Activated T-cell treated with anti-CD3 and anti-CD28 coated beads for 24 hours (primary cell): Measurements from ENCODE around the gene ERG.

Experiments used
- DNase-seq: peaks from one replicate; pipeline ENCODE4 v3.0.0-alpha.2; 2020; ENCODE audit warnings: low read depth

ERG gene

GRCh38 chr21:38388647-38389353, 109.5 kb downstream of the ERG start:
- no peak for DNase-seq

GRCh38 chr21:38388203-38388602, 110.1 kb downstream of the ERG start:
- DNase-seq, result no peak

GRCh38 chr21:38386967-38387366, 111.3 kb downstream of the ERG start:
- DNase-seq, result no peak

GRCh38 chr21:38385427-38386175, 112.7 kb downstream of the ERG start:
- no peak for DNase-seq

GRCh38 chr21:38384675-38385426, 113.4 kb downstream of the ERG start:
- no peak for DNase-seq

- no peak for DNase-seq
Observed at GRCh38 chr21:38384238-38384560, 114.1 kb downstream of the ERG start.

- no peak for DNase-seq
Observed at GRCh38 chr21:38383411-38384237, 114.7 kb downstream of the ERG start.

GRCh38 chr21:38380481-38381137, 117.7 kb downstream of the ERG start:
- DNase-seq, result no peak

GRCh38 chr21:38379147-38379546, 119.1 kb downstream of the ERG start:
- no peak for DNase-seq

- DNase-seq, result no peak
Observed at GRCh38 chr21:38377165-38378088, 120.8 kb downstream of the ERG start.

GRCh38 chr21:38376693-38377092, 121.6 kb downstream of the ERG start:
- no peak for DNase-seq

GRCh38 chr21:38376235-38376634, 122.0 kb downstream of the ERG start:
- no peak for DNase-seq

GRCh38 chr21:38367646-38368045, 130.6 kb downstream of the ERG start:
- no peak for DNase-seq

- DNase-seq, result no peak
Observed at GRCh38 chr21:38365521-38365920, 132.8 kb downstream of the ERG start.

- no peak for DNase-seq
Observed at GRCh38 chr21:38363693-38364092, 134.6 kb downstream of the ERG start.

- DNase-seq, result no peak
Observed at GRCh38 chr21:38361324-38361723, 137.0 kb downstream of the ERG start.

- no peak for DNase-seq
Observed at GRCh38 chr21:38359835-38360234, 138.4 kb downstream of the ERG start.

GRCh38 chr21:38359090-38359489, 139.2 kb downstream of the ERG start:
- no peak for DNase-seq

GRCh38 chr21:38358666-38359065, 139.6 kb downstream of the ERG start:
- no peak for DNase-seq

GRCh38 chr21:38358098-38358497, 140.2 kb downstream of the ERG start:
- DNase-seq, result no peak
